ENCODE data around the gene BLNK. TPM values are rescaled to one million over a fixed set of nuclear protein-coding genes. Genes with fewer than 3 reads are reported as not detected.

Gene BLNK
- total RNA-seq, 3 donors from 2014 or later (not counting 1 experiment from before 2014, with no cell fraction given) = 0.66 to 4.0 (median 1.5) TPM

GRCh38 chr10:96250349-96250748 is 21.0 kb downstream of the BLNK start:
- Histone ChIP-seq H3K27ac (ENCODE audit: low read length) (no peak overlapping the region), H3K36me3 (ENCODE audit: control insufficient read depth, insufficient read depth, low read length) (no peaks in the 10 kb centered on the region)
- no peak for ATAC-seq

DNA sequence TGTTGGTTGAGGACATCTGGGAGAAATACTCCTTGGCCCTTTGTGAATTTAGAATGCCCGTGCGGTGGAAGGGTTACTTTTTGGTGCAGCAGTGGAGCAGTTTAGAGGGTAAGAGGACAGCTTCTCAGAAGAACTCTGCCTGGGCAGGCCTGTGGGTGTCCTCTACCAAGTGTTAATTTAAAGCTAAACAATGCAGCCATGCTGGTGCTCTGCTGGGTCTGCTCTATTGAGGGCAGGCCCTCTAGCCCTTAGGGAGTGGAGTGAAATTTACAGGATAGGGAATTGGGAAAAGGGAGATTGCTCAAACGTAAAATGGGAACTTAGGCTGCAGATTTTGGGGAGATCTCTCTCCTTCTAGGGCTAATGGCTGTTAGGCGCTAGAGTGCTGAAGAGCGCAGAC is 22.1 kb downstream of the BLNK start:
- DNase-seq = no peak
- Histone ChIP-seq H3K36me3 (ENCODE audit: control insufficient read depth, insufficient read depth, low read length) (no peaks in the 10 kb centered on the region), H3K27ac (ENCODE audit: low read length) (no peak overlapping the region), H3K4me3 (ENCODE audit: low read length) (no peak overlapping the region), H3K9me3 (ENCODE audit: control insufficient read depth, insufficient read depth, low read length) (no peaks in the 10 kb centered on the region), H3K4me1 (ENCODE audit: control insufficient read depth, insufficient read depth, low read length) (no peaks in the 10 kb centered on the region), H3K27me3 (ENCODE audit: control insufficient read depth, insufficient read depth, low read length) (no peaks in the 10 kb centered on the region)
- no peak for ATAC-seq
- intact Hi-C loops (cut with micrococcal nuclease) = no loop called here
- H3K4me3 Mint-ChIP-seq = no peak overlapping the region
- 86% methylated on average over 5 of the region's 5 CpGs for WGBS (ENCODE audit: insufficient coverage)
- H3K36me3 Mint-ChIP-seq = no peaks in the 10 kb centered on the region
- TF ChIP-seq, protein P1, sequence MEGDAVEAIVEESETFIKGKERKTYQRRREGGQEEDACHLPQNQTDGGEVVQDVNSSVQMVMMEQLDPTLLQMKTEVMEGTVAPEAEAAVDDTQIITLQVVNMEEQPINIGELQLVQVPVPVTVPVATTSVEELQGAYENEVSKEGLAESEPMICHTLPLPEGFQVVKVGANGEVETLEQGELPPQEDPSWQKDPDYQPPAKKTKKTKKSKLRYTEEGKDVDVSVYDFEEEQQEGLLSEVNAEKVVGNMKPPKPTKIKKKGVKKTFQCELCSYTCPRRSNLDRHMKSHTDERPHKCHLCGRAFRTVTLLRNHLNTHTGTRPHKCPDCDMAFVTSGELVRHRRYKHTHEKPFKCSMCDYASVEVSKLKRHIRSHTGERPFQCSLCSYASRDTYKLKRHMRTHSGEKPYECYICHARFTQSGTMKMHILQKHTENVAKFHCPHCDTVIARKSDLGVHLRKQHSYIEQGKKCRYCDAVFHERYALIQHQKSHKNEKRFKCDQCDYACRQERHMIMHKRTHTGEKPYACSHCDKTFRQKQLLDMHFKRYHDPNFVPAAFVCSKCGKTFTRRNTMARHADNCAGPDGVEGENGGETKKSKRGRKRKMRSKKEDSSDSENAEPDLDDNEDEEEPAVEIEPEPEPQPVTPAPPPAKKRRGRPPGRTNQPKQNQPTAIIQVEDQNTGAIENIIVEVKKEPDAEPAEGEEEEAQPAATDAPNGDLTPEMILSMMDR (IDR thresholded peaks at IDR 0.05) = no peak
- H3K9me3 Mint-ChIP-seq = no peaks in the 10 kb centered on the region
- peaks cover 0 to 7% of the 10 kb centered on the region in 2 donors for H3K27me3 Mint-ChIP-seq (ENCODE audit: low read depth in 2 of 2)
- H3K4me1 Mint-ChIP-seq = no peaks in the 10 kb centered on the region
- H3K27ac Mint-ChIP-seq = no peak overlapping the region

More at GRCh38 chr10:96250349-96250748, 21.0 kb downstream of the BLNK start:
- Mint-ChIP-seq H3K36me3 (no peaks in the 10 kb centered on the region), H3K27ac (no peak overlapping the region), H3K9me3 (no peaks in the 10 kb centered on the region), H3K27me3 (ENCODE audit: low read depth in 2 of 2) (no peaks in the 10 kb centered on the region), H3K4me1 (no peaks in the 10 kb centered on the region), H3K4me3 (no peak overlapping the region)
- Histone ChIP-seq H3K27me3 (ENCODE audit: control insufficient read depth, insufficient read depth, low read length) (no peaks in the 10 kb centered on the region), H3K4me1 (ENCODE audit: control insufficient read depth, insufficient read depth, low read length) (no peaks in the 10 kb centered on the region), H3K9me3 (ENCODE audit: control insufficient read depth, insufficient read depth, low read length) (no peaks in the 10 kb centered on the region), H3K4me3 (ENCODE audit: low read length) (no peak overlapping the region)
- no peak for DNase-seq
- TF ChIP-seq, protein P1 (IDR thresholded peaks at IDR 0.05) = no peak
- WGBS (ENCODE audit: insufficient coverage) = 69% methylated on average over 1 of the region's 1 CpG
- intact Hi-C loops (cut with micrococcal nuclease) = no loop called here

- H3K27ac Mint-ChIP-seq = no peak overlapping the region
- H3K36me3 Mint-ChIP-seq = no peaks in the 10 kb centered on the region
- H3K36me3 ChIP-seq (ENCODE audit: control insufficient read depth, insufficient read depth, low read length) = no peaks in the 10 kb centered on the region
- no peaks in the 10 kb centered on the region for H3K9me3 ChIP-seq (ENCODE audit: control insufficient read depth, insufficient read depth, low read length)
- H3K27ac ChIP-seq (ENCODE audit: low read length) = peak overlapping the region; percentile 56
- H3K4me3 Mint-ChIP-seq = no peak overlapping the region
- ATAC-seq (no peak), DNase-seq (no peak)
- no peaks in the 10 kb centered on the region for H3K9me3 Mint-ChIP-seq
- no peaks in the 10 kb centered on the region for H3K4me1 Mint-ChIP-seq
- TF ChIP-seq, protein P1 (IDR thresholded peaks at IDR 0.05) = no peak
- H3K4me3 ChIP-seq (ENCODE audit: low read length) = no peak overlapping the region
- H3K4me1 ChIP-seq (ENCODE audit: control insufficient read depth, insufficient read depth, low read length) = no peaks in the 10 kb centered on the region
- H3K27me3 ChIP-seq (ENCODE audit: control insufficient read depth, insufficient read depth, low read length) = no peaks in the 10 kb centered on the region
- intact Hi-C loops (cut with micrococcal nuclease) = no loop called here
- 72% methylated on average over 7 of the region's 7 CpGs for WGBS (ENCODE audit: insufficient coverage)
- H3K27me3 Mint-ChIP-seq (ENCODE audit: low read depth in 2 of 2) = peaks cover 0 to 10% of the 10 kb centered on the region in 2 donors
These were observed 27.0 kb downstream of the BLNK start for GRCh38 chr10:96244354-96244753.

GRCh38 chr10:96243296-96243695 is 28.1 kb downstream of the BLNK start:
- 91% methylated on average over 3 of the region's 4 CpGs for WGBS (ENCODE audit: insufficient coverage)
- H3K36me3 Mint-ChIP-seq = no peaks in the 10 kb centered on the region
- Histone ChIP-seq H3K27ac (ENCODE audit: low read length) (peak overlapping the region; percentile 35), H3K4me1 (ENCODE audit: control insufficient read depth, insufficient read depth, low read length) (no peaks in the 10 kb centered on the region), H3K9me3 (ENCODE audit: control insufficient read depth, insufficient read depth, low read length) (no peaks in the 10 kb centered on the region), H3K36me3 (ENCODE audit: control insufficient read depth, insufficient read depth, low read length) (no peaks in the 10 kb centered on the region), H3K27me3 (ENCODE audit: control insufficient read depth, insufficient read depth, low read length) (no peaks in the 10 kb centered on the region), H3K4me3 (ENCODE audit: low read length) (no peak overlapping the region)
- intact Hi-C loops (cut with micrococcal nuclease) = no loop called here
- H3K4me1 Mint-ChIP-seq = no peaks in the 10 kb centered on the region
- ATAC-seq (no peak), DNase-seq (no peak)
- H3K9me3 Mint-ChIP-seq = no peaks in the 10 kb centered on the region
- no peak overlapping the region for H3K27ac Mint-ChIP-seq
- H3K27me3 Mint-ChIP-seq (ENCODE audit: low read depth in 2 of 2) = peaks cover 2 to 18% of the 10 kb centered on the region in 2 donors
- TF ChIP-seq, protein P1 (IDR thresholded peaks at IDR 0.05) = no peak
- H3K4me3 Mint-ChIP-seq = no peak overlapping the region
